Naive thymus-derived CD4-positive, alpha-beta T cell (primary cell): ENCODE data around the gene TMEM242. TPM values are rescaled to one million over a fixed set of nuclear protein-coding genes. Genes with fewer than 3 reads are reported as not detected.

Experiments used
- ATAC-seq: fragments of 150-1000 bp; cut with Tn5 transposase; 2 replicates; pipeline ENCODE4 v1.10.0; 2021; ENCODE audit warnings: mild to moderate bottlenecking, moderate library complexity
- CTCF ChIA-PET: fragments of 350-600 bp; sonication (Branson Sonifier 250); formaldehyde crosslinking; loops from one replicate; lab custom pipeline; 2021; ENCODE audit warnings: antibody characterized with exemption; lab: Charles Lee
- POLR2A ChIA-PET: fragments of 350-600 bp; sonication (Branson Sonifier 250); formaldehyde crosslinking; loops from one replicate; lab custom pipeline; 2021; ENCODE audit warnings: antibody characterized with exemption, inconsistent platforms; lab: Charles Lee
- DNase-seq, 9 donors: peaks; one replicate each; pipeline versions ENCODE4 v3.0.0 to v3.0.0-alpha.2; 2020 to 2022; ENCODE audit warnings: mixed read lengths in 1 of 9
- H3K27ac ChIP-seq: one replicate; pipeline ENCODE4 v1.7.0; 2013; ENCODE audit warnings: mild to moderate bottlenecking, low read depth, low read length, moderate library complexity
- H3K27me3 ChIP-seq, 2 donors: one replicate each; pipeline ENCODE4 v1.7.0; 2013; ENCODE audit warnings: low read length in 2 of 2, mild to moderate bottlenecking in 2 of 2, moderate library complexity in 2 of 2; ENCODE audit not compliant: control insufficient read depth in 2 of 2, insufficient read depth in 2 of 2
- H3K36me3 ChIP-seq, 3 experiments: 1 replicate in 2 of 3; 2 replicates in 1 of 3; pipeline ENCODE4 v1.7.0; 2013; ENCODE audit warnings: low read length in 3 of 3, mild to moderate bottlenecking in 3 of 3, moderate library complexity in 1 of 3; ENCODE audit not compliant: insufficient read depth in 3 of 3, control insufficient read depth in 2 of 3
- H3K4me1 ChIP-seq, 2 donors: one replicate each; pipeline ENCODE4 v1.7.0; 2013; ENCODE audit warnings: low read length in 2 of 2, mild to moderate bottlenecking in 2 of 2, moderate library complexity in 1 of 2; ENCODE audit not compliant: control insufficient read depth in 2 of 2, insufficient read depth in 2 of 2
- H3K4me3 ChIP-seq: 2 replicates; pipeline ENCODE4 v1.7.0; 2013; ENCODE audit warnings: mild to moderate bottlenecking, low read length
- H3K9me3 ChIP-seq, 3 experiments: 1 replicate in 2 of 3; 2 replicates in 1 of 3; pipeline ENCODE4 v1.7.0; 2013; ENCODE audit warnings: low read length in 3 of 3; ENCODE audit not compliant: control insufficient read depth in 2 of 3
- H3K27ac Mint-ChIP-seq, 9 donors: one replicate each; pipeline ENCODE4 v1.8.0; 2020 to 2022; ENCODE audit warnings: mixed read lengths in 9 of 9, mild to moderate bottlenecking in 8 of 9, moderate library complexity in 5 of 9, inconsistent platforms in 2 of 9
- H3K27me3 Mint-ChIP-seq, 5 donors: one replicate each; pipeline ENCODE4 v1.8.0; 2021 to 2022; ENCODE audit warnings: mixed read lengths in 5 of 5, mild to moderate bottlenecking in 1 of 5
- H3K36me3 Mint-ChIP-seq, 5 donors: one replicate each; pipeline ENCODE4 v1.8.0; 2020 to 2022; ENCODE audit warnings: mixed read lengths in 5 of 5, mild to moderate bottlenecking in 3 of 5, inconsistent platforms in 1 of 5
- H3K4me1 Mint-ChIP-seq, 7 donors: one replicate each; pipeline ENCODE4 v1.8.0; 2020 to 2022; ENCODE audit warnings: mixed read lengths in 7 of 7, mild to moderate bottlenecking in 3 of 7, inconsistent platforms in 1 of 7
- H3K4me3 Mint-ChIP-seq, 10 donors: one replicate each; pipeline ENCODE4 v1.8.0; 2020 to 2022; ENCODE audit warnings: mild to moderate bottlenecking in 10 of 10, mixed read lengths in 10 of 10, moderate library complexity in 6 of 10, inconsistent platforms in 2 of 10
- H3K9me3 Mint-ChIP-seq, 11 donors: one replicate each; pipeline ENCODE4 v1.8.0; 2020 to 2022; ENCODE audit warnings: mixed read lengths in 11 of 11, mild to moderate bottlenecking in 4 of 11, inconsistent platforms in 1 of 11, moderate library complexity in 1 of 11
- intact Hi-C, 2 donors: fragments of 100-400 bp; cut with micrococcal nuclease; formaldehyde crosslinking; loops; one replicate each; pipeline ENCODE4 v1.15.1; 2023
- polyA plus RNA-seq, 2 donors: library from polyadenylated mRNA; unstranded; fragments of 300-500 nt; fragmentation: Illumina TruSeq; gene quantifications; one replicate each; pipeline ENCODE4 v1.2.3, GENCODE V29; 2021
- total RNA-seq, 6 experiments: library from RNA in 5 of 6; stranded (reverse) in 5 of 6; gene quantifications; 1 replicate in 5 of 6; 2 replicates in 1 of 6; pipeline ENCODE4 v1.2.3 and lab custom pipeline; 2021 to 2026

The TMEM242 gene
- 10 to 100 TPM; 11.6 to 15.6 (median 13.2) TPM for total RNA-seq
- 10 to 100 TPM in 1 of 2 donors, 1 to 10 TPM in 1; 6.6 to 12.8 TPM for polyA plus RNA-seq
- total RNA-seq (lab: John Stamatoyannopoulos, UW), result 17.2 reads per million, percentile 47 among the genes with 10 or more reads in this experiment

DNA sequence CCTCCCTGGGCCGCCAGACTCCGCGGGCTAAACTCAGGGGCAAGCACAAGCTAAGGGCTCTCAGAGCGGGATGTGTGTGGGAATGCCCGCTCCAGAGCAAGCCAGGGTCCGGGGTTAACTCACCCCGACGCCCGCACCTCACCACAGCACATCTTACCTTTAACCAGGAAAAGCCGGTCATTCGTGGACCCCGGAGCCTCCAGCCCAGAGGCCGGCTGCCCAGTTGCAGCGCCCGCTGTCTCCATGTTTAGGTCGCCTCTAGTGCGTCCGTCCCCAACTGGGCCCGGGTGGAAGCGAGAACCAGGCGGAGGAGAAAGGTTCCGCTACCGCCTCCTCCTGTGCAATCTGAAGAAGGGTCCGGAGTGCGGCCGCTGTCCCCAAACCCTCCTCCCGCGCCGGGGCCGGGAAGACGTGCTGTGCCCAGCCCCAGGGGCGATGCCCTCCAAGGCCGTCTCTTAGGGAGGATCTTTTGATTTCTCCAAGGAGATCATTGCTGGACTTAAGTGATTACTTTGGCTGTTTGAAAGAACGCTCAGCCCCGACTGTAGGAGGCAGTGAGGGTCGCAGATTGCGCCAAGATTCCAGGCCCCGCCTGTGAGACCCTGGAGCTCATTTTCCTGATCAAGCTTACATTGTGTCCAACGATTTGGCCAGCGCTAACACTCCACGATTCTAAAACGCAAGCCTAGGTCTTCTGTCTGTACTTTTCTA lies at the start of gene TMEM242:
Gene TMEM242 (minus strand): TSS at position 265 of the 711 bp plus-strand sequence. CDS start 20 bp downstream, at position 245.
- peak within 1 kb of the TSS; percentile 93 to 99 (median 95) for H3K4me3 Mint-ChIP-seq
- DNase-seq (peak; percentile 68 to 93 (median 81)), ATAC-seq (peak; percentile 98)
- ChIA-PET POLR2A (interaction anchor here (1.2 to 2.5 kb wide), 6 partner anchors 8 to 57 kb away, joined by 3 to 10 read pairs (median 6); partner anchors contain the start of gene ZDHHC14), CTCF (interaction anchor here (0.6 to 1.6 kb wide), 3 partner anchors 9 to 359 kb away, joined by 3 to 7 read pairs (median 3); no protein-coding TSS in a partner anchor)
- Histone ChIP-seq H3K36me3 (peaks cover 0 to 13% (median 0%) of the 10 kb centered on the region in 3 experiments), H3K27ac (peak within 1 kb of the TSS; percentile 76), H3K4me3 (peak within 1 kb of the TSS; percentile 95), H3K4me1 (peaks cover 8 to 12% of the 10 kb centered on the region in 2 donors), H3K9me3 (no peaks in the 10 kb centered on the region), H3K27me3 (no peaks in the 10 kb centered on the region)
- H3K27me3 Mint-ChIP-seq, result peaks cover 0 to 30% (median 10%) of the 10 kb centered on the region in 5 donors
- intact Hi-C loops, result loop anchor here (1.0 to 10.0 kb wide), 14 partner anchors 9 to 845 kb away; partner anchors contain the start of genes GTF2H5 (in 1 of the 2), SERAC1 (in 1 of the 2), SYNJ2 (in 1 of the 2) and ZDHHC14 (in 1 of the 2)
- H3K4me1 Mint-ChIP-seq, result peaks cover 10 to 47% (median 24%) of the 10 kb centered on the region in 7 donors
- H3K9me3 Mint-ChIP-seq, result no peaks in the 10 kb centered on the region
- peak within 1 kb of the TSS; percentile 78 to 93 (median 92) for H3K27ac Mint-ChIP-seq
- peaks cover 0 to 6% (median 0%) of the 10 kb centered on the region in 5 donors for H3K36me3 Mint-ChIP-seq

DNA sequence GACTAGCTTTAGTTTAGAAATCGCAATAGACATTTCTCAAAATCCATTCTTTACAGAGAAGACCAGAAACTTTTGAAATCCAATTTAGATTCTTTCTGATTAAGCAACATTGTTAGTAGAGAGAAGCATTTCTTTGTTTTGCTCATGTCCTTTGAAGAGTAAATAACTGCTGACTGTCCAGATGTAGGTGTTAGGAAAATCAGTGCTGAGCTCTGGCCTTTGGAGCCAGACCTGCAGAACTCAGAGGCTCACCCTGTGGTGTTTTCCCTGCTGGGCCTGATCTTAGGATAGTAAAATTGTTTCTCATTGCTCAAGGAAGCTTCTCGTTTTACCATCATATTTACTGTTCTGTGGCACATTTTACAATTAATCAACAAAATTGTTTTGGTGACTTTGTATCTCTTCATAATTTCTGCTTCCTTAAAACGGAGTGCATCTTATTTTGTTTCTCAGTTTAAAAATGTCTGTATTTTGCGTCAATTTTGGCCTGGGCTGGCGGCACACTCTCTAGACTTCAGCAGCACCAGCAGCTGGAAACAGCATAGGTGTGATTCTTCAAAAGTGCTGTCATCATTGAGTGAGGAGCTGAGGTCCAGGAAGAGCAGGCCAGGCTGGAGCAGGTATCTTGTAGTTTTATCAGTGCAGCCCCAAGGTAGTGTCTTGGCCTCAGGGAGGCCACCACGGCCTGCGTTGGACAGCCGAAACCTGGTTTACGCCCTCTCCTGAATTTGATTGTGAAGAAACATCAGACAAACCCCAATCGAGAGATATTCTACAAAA lies 49.4 kb upstream of the TMEM242 start:
- ChIA-PET CTCF (no interaction called here), POLR2A (no interaction called here)
- H3K27me3 ChIP-seq, result peaks cover 0 to 5% of the 10 kb centered on the region in 2 donors
- no peak overlapping the region for H3K27ac ChIP-seq
- Mint-ChIP-seq H3K27me3 (peaks cover 4 to 47% (median 18%) of the 10 kb centered on the region in 5 donors), H3K27ac (no peak overlapping the region), H3K9me3 (no peaks in the 10 kb centered on the region), H3K36me3 (no peaks in the 10 kb centered on the region), H3K4me1 (peaks cover 11 to 21% (median 19%) of the 10 kb centered on the region in 7 donors), H3K4me3 (no peak overlapping the region)
- H3K4me3 ChIP-seq, result no peak overlapping the region
- intact Hi-C loops, result no loop called here
- H3K9me3 ChIP-seq, result no peaks in the 10 kb centered on the region
- no peaks in the 10 kb centered on the region for H3K36me3 ChIP-seq
- DNase-seq, result no peak
- ATAC-seq, result no peak
- peaks cover 4 to 17% of the 10 kb centered on the region in 2 donors for H3K4me1 ChIP-seq

- Histone ChIP-seq H3K4me3 (no peak overlapping the region), H3K36me3 (no peaks in the 10 kb centered on the region), H3K4me1 (peaks cover 4 to 17% of the 10 kb centered on the region in 2 donors), H3K27me3 (peaks cover 0 to 5% of the 10 kb centered on the region in 2 donors), H3K9me3 (no peaks in the 10 kb centered on the region), H3K27ac (no peak overlapping the region)
- H3K27ac Mint-ChIP-seq, result no peak overlapping the region
- H3K27me3 Mint-ChIP-seq, result peaks cover 20 to 53% (median 30%) of the 10 kb centered on the region in 5 donors
- H3K4me1 Mint-ChIP-seq, result peaks cover 11 to 20% (median 18%) of the 10 kb centered on the region in 7 donors
- CTCF ChIA-PET, result no interaction called here
- no peak for ATAC-seq
- DNase-seq, result no peak
- H3K9me3 Mint-ChIP-seq, result no peaks in the 10 kb centered on the region
- H3K4me3 Mint-ChIP-seq, result no peak overlapping the region
- H3K36me3 Mint-ChIP-seq, result no peaks in the 10 kb centered on the region
- intact Hi-C loops, result no loop called here
- POLR2A ChIA-PET, result interaction anchor here (0.6 to 1.1 kb wide), 2 partner anchors 9 to 41 kb away, joined by 3 to 6 read pairs; no protein-coding TSS in a partner anchor
Measured at GRCh38 chr6:157370755-157371154, 47.4 kb upstream of the TMEM242 start.

DNA sequence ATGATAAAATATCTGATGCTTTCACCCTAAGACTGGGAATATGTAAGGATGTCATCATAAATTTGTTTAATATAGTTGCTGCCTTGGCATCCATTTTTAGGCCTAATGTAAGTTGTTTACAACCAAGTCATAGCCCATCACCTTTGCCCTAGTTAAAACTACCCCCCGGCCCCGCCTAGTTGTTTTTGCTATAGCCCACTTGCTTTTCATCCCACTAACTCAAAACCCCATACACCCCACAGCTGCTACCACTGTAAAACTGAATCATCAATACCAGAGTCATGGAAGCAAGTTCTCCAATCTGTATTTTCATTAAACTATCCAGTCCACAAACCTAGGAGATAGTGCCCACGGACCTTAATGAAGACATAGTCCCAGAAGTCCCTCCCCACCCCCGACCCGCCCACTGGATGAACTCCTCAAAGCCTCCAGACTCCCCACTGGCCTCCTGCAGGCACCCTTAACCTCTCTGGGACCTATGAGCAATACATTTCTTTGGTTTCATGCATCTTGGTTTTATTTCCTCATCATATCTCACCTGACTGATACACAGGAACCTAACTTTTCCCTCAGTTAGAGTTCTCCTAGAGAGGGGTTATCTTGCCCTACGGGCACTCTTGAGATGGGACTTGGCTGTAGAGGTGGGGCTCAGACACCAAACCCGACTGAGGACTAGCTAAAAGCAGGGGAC lies 45.2 kb upstream of the TMEM242 start:
- Mint-ChIP-seq H3K27ac (no peak overlapping the region), H3K9me3 (no peaks in the 10 kb centered on the region), H3K27me3 (peaks cover 21 to 65% (median 36%) of the 10 kb centered on the region in 5 donors), H3K4me1 (peaks cover 11 to 20% (median 18%) of the 10 kb centered on the region in 7 donors), H3K4me3 (no peak overlapping the region), H3K36me3 (no peaks in the 10 kb centered on the region)
- CTCF ChIA-PET, result no interaction called here
- H3K27me3 ChIP-seq, result peaks cover 0 to 14% of the 10 kb centered on the region in 2 donors
- no peaks in the 10 kb centered on the region for H3K36me3 ChIP-seq
- H3K4me3 ChIP-seq, result no peak overlapping the region
- POLR2A ChIA-PET, result interaction anchor here (1.6 kb wide), 1 partner anchor 11 kb away, joined by 4 read pairs; no protein-coding TSS in a partner anchor
- H3K27ac ChIP-seq, result no peak overlapping the region
- H3K9me3 ChIP-seq, result no peaks in the 10 kb centered on the region
- DNase-seq, result no peak
- H3K4me1 ChIP-seq, result peaks cover 4 to 17% of the 10 kb centered on the region in 2 donors
- ATAC-seq, result no peak
- intact Hi-C loops, result loop anchor here (1.0 to 5.0 kb wide), 2 partner anchors 12 to 46 kb away; partner anchors contain the start of gene TMEM242 (in 1 of the 2)

DNA sequence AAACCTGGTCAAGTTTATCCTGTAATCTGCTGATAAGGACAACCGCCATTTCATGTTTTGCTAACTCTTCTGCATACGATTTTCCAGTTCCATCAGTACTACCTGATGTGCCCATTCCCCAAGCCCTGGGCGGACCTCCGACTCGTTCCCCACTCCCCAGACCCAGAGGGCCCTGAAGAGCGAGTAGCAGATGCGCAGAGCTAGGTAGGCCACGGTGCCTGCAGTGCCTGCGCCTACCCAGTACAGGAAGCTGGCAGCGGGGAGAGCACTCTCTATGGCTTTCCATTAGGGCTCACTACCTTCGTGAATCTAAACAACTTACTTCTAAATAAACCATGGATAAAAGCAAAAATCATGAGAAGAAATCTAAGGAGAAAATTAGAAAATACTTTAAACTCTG lies 43.3 kb upstream of the TMEM242 start:
- DNase-seq (no peak), ATAC-seq (no peak)
- Mint-ChIP-seq H3K27me3 (peaks cover 34 to 58% (median 39%) of the 10 kb centered on the region in 5 donors), H3K4me3 (no peak overlapping the region), H3K36me3 (no peaks in the 10 kb centered on the region), H3K27ac (no peak overlapping the region), H3K9me3 (no peaks in the 10 kb centered on the region), H3K4me1 (peaks cover 11 to 20% (median 18%) of the 10 kb centered on the region in 7 donors)
- no peak overlapping the region for H3K4me3 ChIP-seq
- peaks cover 0 to 14% of the 10 kb centered on the region in 2 donors for H3K27me3 ChIP-seq
- H3K9me3 ChIP-seq, result no peaks in the 10 kb centered on the region
- ChIA-PET CTCF (no interaction called here), POLR2A (interaction anchor here (0.6 kb wide), 2 partner anchors 8 to 13 kb away, joined by 3 read pairs; no protein-coding TSS in a partner anchor)
- intact Hi-C loops, result loop anchor here in 1 of 2 donors (5.0 kb wide), 1 partner anchor 44 kb away; the partner anchor contains the start of gene TMEM242
- H3K4me1 ChIP-seq, result peaks cover 4 to 17% of the 10 kb centered on the region in 2 donors
- H3K36me3 ChIP-seq, result no peaks in the 10 kb centered on the region
- H3K27ac ChIP-seq, result no peak overlapping the region
